Measurements from ENCODE around the gene SFT2D1.

The SFT2D1 gene

DNA sequence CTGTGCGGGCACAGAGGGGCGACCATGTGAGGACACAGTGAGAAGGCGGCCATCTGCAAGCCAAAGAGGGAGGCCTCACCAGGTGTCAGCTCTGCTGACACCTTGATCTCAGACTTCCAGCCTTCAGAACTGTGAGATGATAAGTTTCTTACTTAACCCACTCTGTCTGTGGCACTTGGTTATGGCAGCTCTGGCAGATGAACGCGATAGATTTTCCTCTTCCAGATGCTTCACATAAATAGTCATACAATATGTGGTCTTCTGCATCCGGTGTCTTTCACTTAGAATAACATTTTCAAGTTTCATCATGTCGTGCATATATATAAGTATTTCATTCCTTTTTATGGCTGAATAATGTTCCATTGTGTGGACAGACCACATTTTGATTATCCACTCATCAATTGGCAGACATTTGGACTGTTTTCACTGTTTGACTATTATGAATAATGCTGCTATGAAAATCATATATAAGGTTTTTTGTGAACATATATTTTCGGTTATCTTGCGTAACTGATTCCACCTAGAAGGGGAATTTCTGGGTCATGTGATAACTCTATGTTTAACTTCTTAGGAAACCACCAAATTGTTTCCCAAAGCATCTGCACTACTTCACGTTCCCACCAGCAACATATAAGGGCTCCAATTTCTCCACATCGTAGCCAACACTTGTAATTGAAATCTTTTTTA is 64.3 kb downstream of the SFT2D1 start:
- H2AFZ ChIP-seq (ENCODE audit: low read depth, low read length, severe bottlenecking) = no peak overlapping the region
- TF ChIP-seq, protein P1, sequence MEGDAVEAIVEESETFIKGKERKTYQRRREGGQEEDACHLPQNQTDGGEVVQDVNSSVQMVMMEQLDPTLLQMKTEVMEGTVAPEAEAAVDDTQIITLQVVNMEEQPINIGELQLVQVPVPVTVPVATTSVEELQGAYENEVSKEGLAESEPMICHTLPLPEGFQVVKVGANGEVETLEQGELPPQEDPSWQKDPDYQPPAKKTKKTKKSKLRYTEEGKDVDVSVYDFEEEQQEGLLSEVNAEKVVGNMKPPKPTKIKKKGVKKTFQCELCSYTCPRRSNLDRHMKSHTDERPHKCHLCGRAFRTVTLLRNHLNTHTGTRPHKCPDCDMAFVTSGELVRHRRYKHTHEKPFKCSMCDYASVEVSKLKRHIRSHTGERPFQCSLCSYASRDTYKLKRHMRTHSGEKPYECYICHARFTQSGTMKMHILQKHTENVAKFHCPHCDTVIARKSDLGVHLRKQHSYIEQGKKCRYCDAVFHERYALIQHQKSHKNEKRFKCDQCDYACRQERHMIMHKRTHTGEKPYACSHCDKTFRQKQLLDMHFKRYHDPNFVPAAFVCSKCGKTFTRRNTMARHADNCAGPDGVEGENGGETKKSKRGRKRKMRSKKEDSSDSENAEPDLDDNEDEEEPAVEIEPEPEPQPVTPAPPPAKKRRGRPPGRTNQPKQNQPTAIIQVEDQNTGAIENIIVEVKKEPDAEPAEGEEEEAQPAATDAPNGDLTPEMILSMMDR (IDR thresholded peaks at IDR 0.05; ENCODE audit: insufficient read depth, low read length, poor library complexity, severe bottlenecking) = no peak
- no peak for TF ChIP-seq EZH2phosphoT487 (conservative IDR thresholded peaks at IDR 0.05; ENCODE audit: low read length)
- no peaks in the 10 kb centered on the region for H3K27me3 ChIP-seq (ENCODE audit: low read length)
- H3K9me2 ChIP-seq (replicated peaks; ENCODE audit: insufficient read depth, low read length) = no peaks in the 10 kb centered on the region
- no peaks in the 10 kb centered on the region for H3K36me3 ChIP-seq (ENCODE audit: low read length)
- H3K9ac ChIP-seq (ENCODE audit: low read length) = no peak overlapping the region
- no peaks in the 10 kb centered on the region for H3K9me3 ChIP-seq (ENCODE audit: insufficient read depth, low read length)
- H3F3A ChIP-seq (ENCODE audit: insufficient read depth) = no peaks in the 10 kb centered on the region
- no peak overlapping the region for H3K27ac ChIP-seq (ENCODE audit: low read depth, low read length)
- no peaks in the 10 kb centered on the region for H3K79me2 ChIP-seq (ENCODE audit: insufficient read depth, low read length)
- no peak overlapping the region for H3K4me2 ChIP-seq (ENCODE audit: low read depth, low read length, poor library complexity, severe bottlenecking)
- no peaks in the 10 kb centered on the region for H4K20me1 ChIP-seq (ENCODE audit: low read depth, low read length)
- H3K4me3 ChIP-seq (ENCODE audit: insufficient read depth, low read length, poor library complexity, severe bottlenecking) = no peak overlapping the region

DNA sequence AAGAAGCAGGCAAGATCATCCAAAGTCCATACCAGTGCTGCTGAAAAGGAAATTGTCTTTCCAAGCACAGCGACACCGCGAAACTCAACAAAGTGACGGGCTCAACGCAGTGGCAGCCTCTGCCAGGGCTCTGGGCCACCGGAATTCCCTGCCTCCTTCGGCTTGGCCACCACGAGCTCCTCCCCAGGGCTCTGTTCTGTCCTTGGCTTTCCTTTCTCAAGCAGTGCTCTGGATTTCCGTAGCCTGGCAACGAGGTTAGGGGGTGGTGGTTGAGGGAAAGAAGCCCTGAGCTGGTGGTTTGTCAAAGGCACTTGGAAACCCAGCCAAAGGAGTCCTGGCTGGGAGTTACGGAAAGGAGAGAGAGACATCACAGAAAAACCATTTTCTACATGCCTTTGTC is 65.3 kb downstream of the SFT2D1 start:
- Histone ChIP-seq H3K4me2 (ENCODE audit: low read depth, low read length, poor library complexity, severe bottlenecking) (no peak overlapping the region), H3K79me2 (ENCODE audit: insufficient read depth, low read length) (no peaks in the 10 kb centered on the region), H3K9me2 (replicated peaks; ENCODE audit: insufficient read depth, low read length) (no peaks in the 10 kb centered on the region), H3F3A (ENCODE audit: insufficient read depth) (no peaks in the 10 kb centered on the region), H3K9ac (ENCODE audit: low read length) (no peak overlapping the region), H3K36me3 (ENCODE audit: low read length) (no peaks in the 10 kb centered on the region), H3K27me3 (ENCODE audit: low read length) (no peaks in the 10 kb centered on the region), H3K27ac (ENCODE audit: low read depth, low read length) (no peak overlapping the region), H2AFZ (ENCODE audit: low read depth, low read length, severe bottlenecking) (no peak overlapping the region), H4K20me1 (ENCODE audit: low read depth, low read length) (no peaks in the 10 kb centered on the region), H3K9me3 (ENCODE audit: insufficient read depth, low read length) (no peaks in the 10 kb centered on the region), H3K4me3 (ENCODE audit: insufficient read depth, low read length, poor library complexity, severe bottlenecking) (no peak overlapping the region)
- TF ChIP-seq, protein P1 (IDR thresholded peaks at IDR 0.05; ENCODE audit: insufficient read depth, low read length, poor library complexity, severe bottlenecking) = no peak
- TF ChIP-seq EZH2phosphoT487 (conservative IDR thresholded peaks at IDR 0.05; ENCODE audit: low read length) = no peak

GRCh38 chr6:166275714-166276166 is 66.6 kb downstream of the SFT2D1 start:
- Histone ChIP-seq H3K79me2 (ENCODE audit: insufficient read depth, low read length) (no peaks in the 10 kb centered on the region), H3K4me3 (ENCODE audit: insufficient read depth, low read length, poor library complexity, severe bottlenecking) (no peak overlapping the region), H3K9me2 (replicated peaks; ENCODE audit: insufficient read depth, low read length) (no peaks in the 10 kb centered on the region), H2AFZ (ENCODE audit: low read depth, low read length, severe bottlenecking) (no peak overlapping the region), H4K20me1 (ENCODE audit: low read depth, low read length) (no peaks in the 10 kb centered on the region), H3K27ac (ENCODE audit: low read depth, low read length) (no peak overlapping the region), H3K36me3 (ENCODE audit: low read length) (no peaks in the 10 kb centered on the region), H3K9me3 (ENCODE audit: insufficient read depth, low read length) (no peaks in the 10 kb centered on the region), H3K9ac (ENCODE audit: low read length) (no peak overlapping the region), H3F3A (ENCODE audit: insufficient read depth) (no peaks in the 10 kb centered on the region), H3K4me2 (ENCODE audit: low read depth, low read length, poor library complexity, severe bottlenecking) (no peak overlapping the region), H3K27me3 (ENCODE audit: low read length) (no peaks in the 10 kb centered on the region)
- TF ChIP-seq, protein P1 (IDR thresholded peaks at IDR 0.05; ENCODE audit: insufficient read depth, low read length, poor library complexity, severe bottlenecking) = peak; percentile 94
- TF ChIP-seq EZH2phosphoT487 (conservative IDR thresholded peaks at IDR 0.05; ENCODE audit: low read length) = no peak
